NCI-H2107 treated with DMSO at 0.1 percent for 48 hours (cell line): ENCODE data around the gene TOP2A.
"Not testable (repeated sequence)": the region's sequence is repeated elsewhere in the genome, so short reads cannot be mapped to it uniquely, and the experiment has no call there.

Experiments used
- DNase-seq: peaks from one replicate; lab custom pipeline; 2025; ENCODE audit not compliant: unreplicated experiment; lab: John Stamatoyannopoulos, UW

Gene TOP2A

DNA sequence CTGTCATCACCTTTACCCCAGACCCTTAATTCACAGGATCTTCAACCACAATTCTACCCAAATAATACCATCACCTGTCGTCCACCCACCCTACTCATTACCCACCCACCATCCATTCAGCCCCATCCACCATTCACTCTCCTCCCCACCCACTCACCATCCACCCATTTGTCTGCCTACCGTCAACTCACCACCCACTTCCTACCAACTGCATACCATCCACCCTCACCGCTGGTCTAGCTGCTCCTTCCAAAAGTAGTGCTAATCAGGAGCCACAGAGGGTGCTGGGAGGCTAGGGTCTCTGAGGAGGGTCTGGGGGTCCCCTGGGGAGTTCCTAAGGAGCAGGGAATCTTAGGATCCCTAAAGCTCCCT is 13.5 kb upstream of the TOP2A start:
- no peak for DNase-seq

- DNase-seq = no peak
These were observed 12.9 kb upstream of the TOP2A start for GRCh38 chr17:40430272-40431230.

DNA sequence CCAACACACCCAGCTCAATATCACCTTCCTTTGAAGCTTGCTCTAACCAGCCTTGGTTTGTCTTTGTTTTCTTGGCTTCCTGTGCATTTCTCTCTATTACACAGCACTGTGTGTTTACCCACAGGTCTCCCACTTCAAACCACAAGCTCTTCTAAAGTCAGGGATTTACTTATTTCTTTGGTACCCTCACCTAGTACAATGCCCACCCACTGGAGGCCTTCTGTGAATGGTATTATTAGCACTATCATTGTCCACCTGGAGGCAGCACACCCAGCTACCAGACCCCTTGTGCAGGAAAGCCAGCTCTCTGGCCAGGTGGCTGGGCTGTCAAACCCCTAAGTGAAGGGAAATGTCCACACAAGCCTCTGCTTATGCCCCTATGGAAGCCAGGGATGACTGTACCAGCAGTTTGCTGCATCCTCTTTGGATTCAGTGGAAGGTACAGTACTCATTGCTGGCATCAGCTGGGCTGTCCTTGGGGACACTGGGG is 9.4 kb upstream of the TOP2A start:
- DNase-seq = no peak

DNA sequence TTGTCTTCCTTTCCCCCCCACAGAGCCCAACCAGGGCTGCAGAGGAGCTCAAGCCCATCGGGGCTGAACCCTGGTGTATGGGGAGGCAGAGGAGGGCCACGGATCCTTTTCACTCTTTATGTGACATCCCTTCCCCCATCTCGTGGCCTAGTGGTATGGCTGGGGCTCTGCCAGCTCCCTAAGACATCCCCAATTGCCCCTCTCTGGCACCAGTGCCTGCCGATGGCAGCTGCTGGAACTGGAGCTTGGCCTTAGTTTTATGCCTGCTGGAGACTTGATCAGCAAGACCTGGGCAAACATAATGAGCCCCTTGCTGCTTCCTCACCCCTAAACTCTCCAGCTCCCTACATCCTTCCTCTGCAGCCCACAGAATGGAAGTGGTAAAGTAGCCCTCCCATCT is 8.0 kb upstream of the TOP2A start:
- DNase-seq = no peak

DNA sequence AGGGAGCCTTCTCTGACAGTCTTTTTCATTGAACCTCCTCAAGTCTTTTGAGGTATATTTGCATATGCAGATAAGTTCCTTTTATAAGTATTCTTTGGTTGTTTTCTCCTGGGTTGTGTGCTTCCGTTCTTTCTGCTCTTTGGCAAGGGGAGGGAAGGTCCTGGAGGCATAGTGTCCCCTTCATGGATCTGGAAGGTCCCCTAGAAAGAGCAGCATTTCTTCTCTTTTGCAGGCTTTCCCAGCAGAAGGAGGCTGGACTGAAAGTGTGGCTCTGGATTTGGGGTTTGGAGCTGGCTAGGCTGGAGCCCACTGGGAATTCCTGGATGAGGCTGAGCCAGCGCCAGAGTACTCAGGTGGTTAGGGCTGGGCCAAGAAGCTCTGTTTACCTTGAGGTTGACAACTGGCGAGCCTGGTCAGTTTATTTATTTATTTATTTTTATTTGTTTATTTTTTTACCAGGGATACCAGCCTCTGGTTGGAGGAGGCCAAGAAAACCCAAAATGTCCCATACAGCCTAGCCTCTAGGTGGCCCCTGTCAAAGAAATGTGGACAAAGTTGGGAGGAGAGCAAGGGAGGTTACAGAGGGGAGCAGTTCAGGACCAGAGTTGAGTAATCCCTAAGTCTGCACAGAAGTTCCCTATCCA is 5.4 kb upstream of the TOP2A start:
- no peak for DNase-seq

DNA sequence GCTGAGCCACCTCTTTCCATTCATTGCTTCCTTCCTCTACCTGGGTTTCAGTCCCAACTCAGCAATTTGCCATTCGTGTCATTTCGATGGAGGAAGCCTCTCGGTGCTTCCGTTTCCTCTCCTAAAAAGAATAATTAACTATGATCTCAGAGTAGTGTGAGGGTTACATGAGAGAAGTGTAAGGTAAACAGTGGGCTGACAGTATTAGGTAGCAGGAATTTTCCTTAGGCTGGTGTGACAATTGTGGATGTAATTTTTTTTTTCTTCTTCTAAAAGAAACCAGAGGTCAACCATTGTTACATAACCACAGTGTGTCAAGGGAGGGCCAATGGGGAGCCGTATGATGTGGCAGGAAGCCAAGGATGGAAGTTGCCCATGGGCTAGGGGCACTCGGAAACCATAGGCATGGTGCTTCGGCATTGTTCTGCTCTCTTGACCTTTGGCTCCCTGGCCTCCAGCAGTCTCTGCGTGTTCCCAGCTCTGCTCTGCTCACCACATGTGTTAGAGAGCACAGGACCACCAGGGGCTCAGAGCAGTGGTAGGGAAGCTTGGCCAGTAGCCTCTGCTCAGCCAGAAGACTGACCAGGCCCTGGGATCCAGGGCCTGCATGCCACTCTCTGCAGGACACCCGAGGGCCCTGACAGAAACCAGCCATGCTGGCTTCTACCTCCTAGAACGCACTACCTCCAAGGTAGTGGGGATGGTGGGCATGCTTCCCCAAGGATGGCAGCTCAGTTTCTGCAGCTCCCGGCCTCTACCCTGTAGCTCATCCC is 2.0 kb upstream of the TOP2A start:
- DNase-seq = no peak

DNA sequence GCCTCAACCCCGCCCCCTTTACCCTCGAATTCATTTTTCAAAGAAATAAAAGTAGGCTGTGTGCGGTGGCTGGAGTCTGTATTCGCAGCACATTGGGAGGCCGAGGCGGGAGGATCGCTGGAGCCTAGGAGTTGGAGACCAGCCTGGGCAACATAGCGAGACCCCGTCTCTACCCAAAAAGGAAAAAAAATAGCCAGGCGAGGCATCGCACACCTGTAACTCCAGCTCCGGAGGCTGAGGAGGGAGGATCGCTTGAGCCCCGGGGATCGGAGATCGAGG is 671 bp upstream of the TOP2A start:
- DNase-seq = no peak

- DNase-seq = no peak
These were observed 463 bp downstream of the TOP2A start for GRCh38 chr17:40417258-40417608.

GRCh38 chr17:40416671-40417070 is 1.0 kb downstream of the TOP2A start:
- no peak for DNase-seq

DNA sequence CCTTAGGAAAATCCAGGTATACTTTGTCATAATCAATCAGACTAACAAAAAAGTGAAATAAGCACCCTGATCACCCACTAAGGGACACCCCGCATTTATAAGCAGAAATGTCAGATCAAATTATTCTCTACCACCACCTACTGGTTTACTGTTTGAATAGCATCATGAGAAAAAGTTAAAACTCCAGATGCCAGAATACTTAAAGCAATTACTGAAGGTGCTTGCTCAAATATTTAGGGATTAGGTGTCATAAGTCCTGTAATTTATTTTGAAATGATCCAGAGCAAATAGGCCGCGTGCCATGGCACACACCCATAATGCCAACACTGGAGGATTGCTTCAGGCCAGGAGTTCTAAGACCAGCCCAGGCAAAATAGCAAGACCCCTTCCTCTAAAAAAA is 2.3 kb downstream of the TOP2A start:
- DNase-seq = peak; percentile 19

DNA sequence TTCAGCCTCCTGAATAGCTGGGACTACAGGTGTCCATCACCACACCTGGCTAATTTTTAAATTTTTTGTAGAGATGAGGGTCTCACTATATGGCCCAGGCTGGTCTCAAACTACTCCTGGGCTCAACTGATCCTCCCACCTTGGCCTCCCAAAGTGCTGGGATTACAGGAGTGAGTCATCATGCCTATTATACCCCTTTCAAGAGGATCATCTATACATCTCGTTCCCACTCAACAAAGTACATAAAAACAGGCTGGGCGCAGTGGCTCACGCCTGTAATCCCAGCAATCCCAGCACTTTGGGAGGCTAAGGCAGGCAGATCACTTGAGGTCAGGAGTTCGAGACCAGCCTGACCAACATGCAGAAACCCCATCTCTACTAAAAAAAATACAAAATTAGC is 3.4 kb downstream of the TOP2A start:
- DNase-seq = not testable (repeated sequence)

- no peak for DNase-seq
These were observed 4.8 kb downstream of the TOP2A start for GRCh38 chr17:40412880-40413279.

GRCh38 chr17:40411821-40412220 is 5.9 kb downstream of the TOP2A start:
- DNase-seq = no peak

GRCh38 chr17:40410082-40410481 is 7.6 kb downstream of the TOP2A start:
- DNase-seq = no peak

DNA sequence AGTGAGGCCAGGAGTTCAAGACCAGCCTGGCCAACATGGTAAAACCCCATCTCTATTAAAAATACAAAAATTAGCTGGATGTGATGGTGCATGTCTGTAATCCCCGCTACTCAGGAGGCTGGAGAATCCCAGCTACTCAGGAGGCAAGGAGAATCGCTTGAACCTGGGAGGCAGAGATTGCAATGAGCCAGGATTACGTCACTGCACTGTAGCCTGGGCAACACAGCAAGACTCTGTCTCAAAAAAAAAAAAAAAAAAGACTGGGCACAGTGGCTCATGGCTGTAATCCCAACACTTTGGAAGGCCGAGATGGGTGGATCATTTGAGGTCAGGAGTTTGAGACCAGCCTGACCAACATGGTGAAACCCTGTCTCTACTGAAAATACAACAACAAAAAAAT is 8.2 kb downstream of the TOP2A start:
- DNase-seq = not testable (repeated sequence)

DNA sequence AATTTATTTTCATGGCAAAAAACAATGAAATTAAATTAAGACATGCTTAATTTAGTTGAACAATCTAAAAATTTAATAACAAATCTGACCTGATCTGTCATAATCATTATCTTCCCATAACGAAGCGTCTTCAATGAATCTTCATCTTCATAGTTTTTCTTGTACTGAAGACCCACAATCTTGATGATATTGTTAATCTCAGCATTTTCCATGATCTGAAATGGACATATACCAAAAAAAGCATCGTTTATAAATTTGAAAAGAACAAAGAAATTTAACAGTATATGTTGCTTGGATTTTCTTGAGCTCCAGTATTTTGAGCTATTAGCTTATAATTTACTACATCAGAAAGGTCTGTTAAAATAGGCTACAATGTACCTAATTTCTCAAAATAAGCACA is 10.2 kb downstream of the TOP2A start:
- DNase-seq = no peak

GRCh38 chr17:40404003-40404402 is 13.7 kb downstream of the TOP2A start:
- no peak for DNase-seq

GRCh38 chr17:40402668-40403067 is 15.0 kb downstream of the TOP2A start:
- DNase-seq = no peak

DNA sequence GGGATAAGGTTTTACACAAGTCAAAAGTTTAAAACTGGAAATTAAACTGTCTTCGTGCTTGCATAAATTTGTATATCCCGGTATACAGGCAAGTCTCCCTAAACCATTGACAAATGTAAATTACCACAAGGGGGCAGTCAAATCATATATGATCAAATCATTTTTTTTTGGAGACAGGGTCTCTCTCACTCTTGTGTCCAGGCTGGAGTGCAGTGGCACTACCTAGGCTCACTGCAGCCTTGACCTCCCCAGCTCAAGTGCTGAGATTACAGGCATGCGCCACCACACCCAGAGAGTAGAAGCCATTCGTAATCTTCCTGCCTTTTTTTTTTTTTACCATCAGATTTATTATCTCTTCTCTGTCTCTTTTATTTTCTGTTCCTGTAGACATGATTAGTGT is 18.5 kb downstream of the TOP2A start:
- no peak for DNase-seq

DNA sequence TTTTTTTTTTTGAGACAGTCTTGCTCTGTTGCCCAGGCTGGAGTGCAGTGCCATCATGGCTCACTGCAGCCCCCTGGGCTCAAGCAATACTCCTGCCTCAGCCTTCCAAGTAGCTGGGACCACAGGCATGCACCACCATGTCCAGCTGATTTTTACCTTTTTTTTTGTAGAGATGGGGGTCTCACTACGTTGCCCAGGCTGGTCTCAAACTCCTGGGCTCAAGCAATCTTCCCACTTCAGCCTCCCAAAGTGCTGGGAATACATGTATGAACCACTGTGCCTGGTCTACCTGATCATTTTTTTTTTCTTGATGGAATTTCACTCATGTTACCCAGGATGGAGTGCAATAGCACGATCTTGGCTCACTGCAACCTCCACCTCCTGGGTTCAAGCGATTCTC is 31.1 kb downstream of the TOP2A start:
- DNase-seq = not testable (repeated sequence)

GRCh38 chr17:40382251-40382650 is 35.4 kb downstream of the TOP2A start:
- DNase-seq = no peak

DNA sequence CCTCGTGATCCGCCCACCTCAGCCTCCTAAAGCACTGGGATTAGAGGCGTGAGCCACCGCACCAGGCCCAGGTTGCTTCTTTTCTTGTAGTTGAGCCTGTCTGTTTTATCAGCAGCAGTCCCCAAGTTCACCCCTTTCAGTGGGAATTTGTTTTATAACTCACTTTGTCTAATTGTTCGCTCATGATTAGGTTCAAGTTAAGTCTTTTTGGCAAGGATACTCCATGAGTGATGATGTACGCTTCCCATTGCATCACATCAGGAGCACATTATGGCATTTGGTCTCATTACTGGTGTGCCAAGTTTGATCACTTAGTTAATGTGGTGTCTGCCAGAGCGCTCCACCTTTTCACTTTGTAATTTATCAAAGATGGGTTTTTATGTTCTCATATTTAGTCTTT is 38.7 kb downstream of the TOP2A start:
- no peak for DNase-seq
